Hematopoietic multipotent progenitor cell treated with erythropoietin and hydrocortisone succinate and interleukin-3 and kit ligand, for 15 days (in vitro differentiated cells): ENCODE results near the gene DHTKD1.
"Not testable (repeated sequence)": the region's sequence is repeated elsewhere in the genome, so short reads cannot be mapped to it uniquely, and the experiment has no call there.

Experiments
- DNase-seq: peaks from one replicate; pipeline ENCODE4 v3.0.0-alpha.2; 2015; ENCODE audit warnings: low spot score

Gene DHTKD1

DNA sequence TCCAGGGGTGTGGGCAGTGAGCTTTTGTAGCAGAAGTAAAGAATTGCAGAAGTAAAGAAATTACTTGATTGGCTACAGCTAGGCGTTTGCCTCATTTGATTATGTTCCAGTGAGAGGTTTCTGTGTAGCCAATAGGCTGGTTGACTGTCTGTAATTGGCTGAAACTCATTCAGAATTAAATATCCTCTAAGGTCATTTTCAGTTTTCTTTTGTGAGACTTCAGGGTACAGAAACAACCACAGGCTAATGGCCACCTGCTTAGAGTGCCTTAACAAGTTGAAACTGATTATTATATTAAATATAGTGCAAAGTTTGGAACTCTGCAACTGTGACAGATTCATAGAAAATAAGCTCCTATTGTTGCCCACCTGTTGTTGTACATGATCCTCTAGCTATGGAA is 71.3 kb downstream of the DHTKD1 start:
- DNase-seq = no peak

- no peak for DNase-seq
Measured at GRCh38 chr10:12144538-12144937, 75.8 kb downstream of the DHTKD1 start.

DNA sequence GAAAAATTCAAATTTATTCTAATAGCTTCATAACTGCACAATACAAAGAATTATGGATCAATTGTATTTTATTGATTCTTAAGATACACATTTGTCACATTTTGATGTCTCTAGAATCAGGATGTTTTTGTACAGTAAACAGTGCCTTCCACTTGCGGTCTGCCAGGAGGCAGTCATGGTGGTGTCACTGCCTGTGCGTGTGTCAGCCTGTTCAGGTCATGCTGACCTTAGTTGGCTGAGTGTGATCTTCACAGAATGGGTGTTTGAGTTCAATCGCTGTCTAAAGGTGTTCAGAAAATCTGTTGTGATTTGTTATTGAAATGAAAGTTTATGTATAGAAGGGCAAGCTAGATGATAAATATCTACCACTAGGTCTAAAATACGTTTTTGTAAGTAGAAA is 81.4 kb downstream of the DHTKD1 start:
- DNase-seq = no peak

GRCh38 chr10:12154516-12154915 is 85.8 kb downstream of the DHTKD1 start:
- DNase-seq = no peak

GRCh38 chr10:12156367-12157123 is 87.8 kb downstream of the DHTKD1 start:
- no peak for DNase-seq

GRCh38 chr10:12158111-12158510 is 89.4 kb downstream of the DHTKD1 start:
- no peak for DNase-seq

- no peak for DNase-seq
Measured at GRCh38 chr10:12160664-12161063, 91.9 kb downstream of the DHTKD1 start.

DNA sequence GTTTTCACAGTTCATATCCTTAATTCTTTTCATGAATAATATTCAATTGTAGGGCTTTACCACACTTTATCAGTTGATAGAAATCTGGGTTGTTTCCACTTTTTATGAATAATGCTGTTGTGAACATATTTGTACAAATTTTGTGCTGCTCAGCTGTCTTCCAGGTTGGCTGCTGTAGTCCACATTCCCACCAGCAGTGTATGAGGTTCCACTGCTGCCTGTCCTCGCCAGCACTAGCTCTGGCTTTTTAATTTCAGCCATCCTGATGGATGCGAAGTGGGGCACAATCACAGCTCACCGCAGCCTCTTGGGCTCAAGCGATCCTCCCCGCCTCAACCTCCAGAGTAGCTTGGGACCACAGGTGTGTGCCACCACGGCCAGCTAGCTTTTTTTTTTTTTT is 94.2 kb downstream of the DHTKD1 start:
- no peak for DNase-seq

DNA sequence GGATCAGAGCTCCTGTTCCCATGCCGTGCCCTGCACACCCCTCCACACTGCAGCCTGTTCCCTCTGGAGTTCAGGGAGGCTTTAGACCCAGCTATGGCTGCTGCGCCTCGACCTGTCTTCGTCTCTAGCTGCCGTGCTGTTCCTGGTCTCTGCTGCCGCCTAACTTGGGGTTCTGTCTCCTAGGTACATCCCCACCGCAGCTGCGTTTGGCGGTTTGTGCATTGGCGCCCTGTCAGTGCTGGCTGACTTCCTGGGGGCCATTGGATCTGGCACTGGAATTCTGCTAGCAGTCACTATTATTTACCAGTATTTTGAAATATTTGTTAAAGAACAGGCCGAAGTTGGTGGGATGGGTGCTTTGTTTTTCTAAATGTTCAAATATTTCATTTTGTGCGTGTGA is 95.3 kb downstream of the DHTKD1 start:
- no peak for DNase-seq

GRCh38 chr10:12165036-12165435 is 96.3 kb downstream of the DHTKD1 start:
- no peak for DNase-seq

DNA sequence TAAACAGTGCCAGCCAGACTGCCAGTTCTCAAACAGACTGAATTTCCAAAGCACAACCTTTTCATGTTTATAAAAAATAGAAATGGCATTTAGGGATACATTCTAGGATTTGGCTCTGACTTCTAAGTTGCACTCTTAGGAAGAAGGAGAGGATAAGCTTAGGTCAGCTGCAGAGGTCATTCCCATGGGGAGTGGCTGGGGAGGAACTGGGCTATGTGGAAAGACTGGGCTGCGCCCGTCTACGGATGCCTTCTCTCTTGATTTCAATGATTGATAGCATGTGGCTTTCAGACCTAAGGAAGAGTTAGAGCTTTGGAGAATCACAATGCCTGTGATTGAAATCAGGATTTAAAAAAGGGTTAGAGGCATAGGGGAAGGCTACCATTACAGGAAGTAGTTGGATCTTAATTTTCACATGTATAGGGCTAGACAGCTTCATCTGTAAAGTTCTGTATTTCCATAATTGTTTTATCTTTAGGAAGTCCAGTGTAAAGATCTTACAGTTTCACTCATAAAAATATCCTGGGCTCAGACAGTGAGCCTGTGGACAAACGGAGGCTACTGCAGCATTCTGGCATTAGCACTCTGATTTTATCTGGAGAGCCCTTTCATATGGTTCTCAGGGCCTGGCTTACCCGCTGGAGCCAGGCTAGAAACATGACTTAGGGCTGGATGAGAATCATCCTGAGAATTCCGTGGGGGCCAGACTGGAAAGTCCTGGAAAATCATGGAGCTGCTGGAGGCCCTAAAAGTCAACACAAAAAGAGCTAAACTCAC is 97.4 kb downstream of the DHTKD1 start:
- no peak for DNase-seq

DNA sequence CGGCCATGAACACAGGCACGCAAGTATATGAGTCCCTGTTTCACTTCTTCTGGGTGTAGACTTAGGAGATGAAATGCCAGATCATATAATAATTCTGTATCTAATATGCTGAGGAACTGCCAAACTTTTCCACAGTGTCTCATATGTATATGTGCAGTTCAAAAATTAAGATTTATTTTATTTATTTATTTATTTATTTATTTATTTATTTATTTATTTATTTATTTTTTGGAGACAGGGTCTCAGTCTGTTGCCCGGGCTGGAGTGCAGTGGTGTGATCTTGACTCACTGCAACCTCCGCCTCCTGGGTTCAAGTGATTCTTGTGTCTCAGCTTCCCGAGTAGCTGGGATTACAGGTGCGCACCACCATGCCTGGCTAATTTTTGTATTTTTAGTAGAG is 102.8 kb downstream of the DHTKD1 start:
- DNase-seq = not testable (repeated sequence)
